Loucy (cell line): ENCODE results near the gene STRIP2.

Experiments used
- CTCF ChIP-seq: fragments of 200-600 bp; sonication (generic); conservative IDR thresholded peaks from 2 replicates; pipeline ENCODE4 v1.5.1; 2014; ENCODE audit warnings: mild to moderate bottlenecking, antibody characterized with exemption, low read length
- EZH2phosphoT487 ChIP-seq: fragments of 200-600 bp; IDR thresholded peaks from 2 replicates; pipeline ENCODE4 v1.6.1; 2018; ENCODE audit warnings: antibody characterized with exemption, mild to moderate bottlenecking, moderate library complexity, borderline replicate concordance

- TF ChIP-seq CTCF (no peak), EZH2phosphoT487 (no peak)
These were observed 41.0 kb upstream of the STRIP2 start for GRCh38 chr7:129393255-129393654.
